ENCODE measurements around the gene HCN2. TPM values are rescaled to one million over a fixed set of nuclear protein-coding genes. Genes with fewer than 3 reads are reported as not detected.

Gene HCN2
- total and polyA plus RNA-seq, 3 donors from 2014 or later = 5.5 to 12.4 (median 6.6) TPM

GRCh38 chr19:613732-614567 lies 24.3 kb downstream of the HCN2 start:
- peaks cover 17% of the 10 kb centered on the region for H3K4me1 ChIP-seq
- no peaks in the 10 kb centered on the region for H3K36me3 ChIP-seq (ENCODE audit: low read depth, missing control alignments)
- H3K4me3 ChIP-seq = no peak overlapping the region
- H3K27ac ChIP-seq = no peak overlapping the region
- 73 to 75% methylated on average over 7 to 49 of the region's 54 CpGs for WGBS, 2 donors
- H3K9me3 ChIP-seq = no peaks in the 10 kb centered on the region
- no peaks in the 10 kb centered on the region for H3K27me3 ChIP-seq
- DNase-seq = no peak
- TF ChIP-seq, protein P1, sequence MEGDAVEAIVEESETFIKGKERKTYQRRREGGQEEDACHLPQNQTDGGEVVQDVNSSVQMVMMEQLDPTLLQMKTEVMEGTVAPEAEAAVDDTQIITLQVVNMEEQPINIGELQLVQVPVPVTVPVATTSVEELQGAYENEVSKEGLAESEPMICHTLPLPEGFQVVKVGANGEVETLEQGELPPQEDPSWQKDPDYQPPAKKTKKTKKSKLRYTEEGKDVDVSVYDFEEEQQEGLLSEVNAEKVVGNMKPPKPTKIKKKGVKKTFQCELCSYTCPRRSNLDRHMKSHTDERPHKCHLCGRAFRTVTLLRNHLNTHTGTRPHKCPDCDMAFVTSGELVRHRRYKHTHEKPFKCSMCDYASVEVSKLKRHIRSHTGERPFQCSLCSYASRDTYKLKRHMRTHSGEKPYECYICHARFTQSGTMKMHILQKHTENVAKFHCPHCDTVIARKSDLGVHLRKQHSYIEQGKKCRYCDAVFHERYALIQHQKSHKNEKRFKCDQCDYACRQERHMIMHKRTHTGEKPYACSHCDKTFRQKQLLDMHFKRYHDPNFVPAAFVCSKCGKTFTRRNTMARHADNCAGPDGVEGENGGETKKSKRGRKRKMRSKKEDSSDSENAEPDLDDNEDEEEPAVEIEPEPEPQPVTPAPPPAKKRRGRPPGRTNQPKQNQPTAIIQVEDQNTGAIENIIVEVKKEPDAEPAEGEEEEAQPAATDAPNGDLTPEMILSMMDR (IDR thresholded peaks at IDR 0.05) = no peak
- no peak for TF ChIP-seq POLR2A (IDR thresholded peaks at IDR 0.05)
- intact Hi-C loops (cut with DNase I; ENCODE audit: low total_unique reads) = no loop called here

- no peak for TF ChIP-seq POLR2A (IDR thresholded peaks at IDR 0.05)
- TF ChIP-seq, protein P1 (IDR thresholded peaks at IDR 0.05) = no peak
- WGBS, 2 donors = 39 to 73% methylated on average over 12 to 16 of the region's 33 CpGs
- no peak overlapping the region for H3K27ac ChIP-seq
- H3K27me3 ChIP-seq = no peaks in the 10 kb centered on the region
- DNase-seq = no peak
- H3K4me1 ChIP-seq = peaks cover 7% of the 10 kb centered on the region
- H3K36me3 ChIP-seq (ENCODE audit: low read depth, missing control alignments) = no peaks in the 10 kb centered on the region
- intact Hi-C loops (cut with DNase I; ENCODE audit: low total_unique reads) = no loop called here
- no peak overlapping the region for H3K4me3 ChIP-seq
- H3K9me3 ChIP-seq = no peaks in the 10 kb centered on the region
Observed at GRCh38 chr19:615619-616018, 25.9 kb downstream of the HCN2 start.

DNA sequence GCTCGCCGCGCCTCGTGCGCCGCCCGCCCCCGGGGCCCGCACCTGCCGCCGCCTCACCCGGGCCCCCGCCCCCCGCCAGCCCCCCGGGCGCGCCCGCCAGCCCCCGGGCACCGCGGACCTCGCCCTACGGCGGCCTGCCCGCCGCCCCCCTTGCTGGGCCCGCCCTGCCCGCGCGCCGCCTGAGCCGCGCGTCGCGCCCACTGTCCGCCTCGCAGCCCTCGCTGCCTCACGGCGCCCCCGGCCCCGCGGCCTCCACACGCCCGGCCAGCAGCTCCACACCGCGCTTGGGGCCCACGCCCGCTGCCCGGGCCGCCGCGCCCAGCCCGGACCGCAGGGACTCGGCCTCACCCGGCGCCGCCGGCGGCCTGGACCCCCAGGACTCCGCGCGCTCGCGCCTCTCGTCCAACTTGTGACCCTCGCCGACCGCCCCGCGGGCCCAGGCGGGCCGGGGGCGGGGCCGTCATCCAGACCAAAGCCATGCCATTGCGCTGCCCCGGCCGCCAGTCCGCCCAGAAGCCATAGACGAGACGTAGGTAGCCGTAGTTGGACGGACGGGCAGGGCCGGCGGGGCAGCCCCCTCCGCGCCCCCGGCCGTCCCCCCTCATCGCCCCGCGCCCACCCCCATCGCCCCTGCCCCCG lies 26.5 kb downstream of the HCN2 start:
- H3K27me3 ChIP-seq = no peaks in the 10 kb centered on the region
- intact Hi-C loops (cut with DNase I; ENCODE audit: low total_unique reads) = no loop called here
- TF ChIP-seq POLR2A (IDR thresholded peaks at IDR 0.05) = no peak
- TF ChIP-seq, protein P1 (IDR thresholded peaks at IDR 0.05) = no peak
- no peaks in the 10 kb centered on the region for H3K36me3 ChIP-seq (ENCODE audit: low read depth, missing control alignments)
- no peak overlapping the region for H3K4me3 ChIP-seq
- DNase-seq = no peak
- WGBS, 2 donors = 4 to 47% methylated on average over 5 to 68 of the region's 97 CpGs
- H3K9me3 ChIP-seq = no peaks in the 10 kb centered on the region
- no peak overlapping the region for H3K27ac ChIP-seq
- H3K4me1 ChIP-seq = peaks cover 1% of the 10 kb centered on the region

DNA sequence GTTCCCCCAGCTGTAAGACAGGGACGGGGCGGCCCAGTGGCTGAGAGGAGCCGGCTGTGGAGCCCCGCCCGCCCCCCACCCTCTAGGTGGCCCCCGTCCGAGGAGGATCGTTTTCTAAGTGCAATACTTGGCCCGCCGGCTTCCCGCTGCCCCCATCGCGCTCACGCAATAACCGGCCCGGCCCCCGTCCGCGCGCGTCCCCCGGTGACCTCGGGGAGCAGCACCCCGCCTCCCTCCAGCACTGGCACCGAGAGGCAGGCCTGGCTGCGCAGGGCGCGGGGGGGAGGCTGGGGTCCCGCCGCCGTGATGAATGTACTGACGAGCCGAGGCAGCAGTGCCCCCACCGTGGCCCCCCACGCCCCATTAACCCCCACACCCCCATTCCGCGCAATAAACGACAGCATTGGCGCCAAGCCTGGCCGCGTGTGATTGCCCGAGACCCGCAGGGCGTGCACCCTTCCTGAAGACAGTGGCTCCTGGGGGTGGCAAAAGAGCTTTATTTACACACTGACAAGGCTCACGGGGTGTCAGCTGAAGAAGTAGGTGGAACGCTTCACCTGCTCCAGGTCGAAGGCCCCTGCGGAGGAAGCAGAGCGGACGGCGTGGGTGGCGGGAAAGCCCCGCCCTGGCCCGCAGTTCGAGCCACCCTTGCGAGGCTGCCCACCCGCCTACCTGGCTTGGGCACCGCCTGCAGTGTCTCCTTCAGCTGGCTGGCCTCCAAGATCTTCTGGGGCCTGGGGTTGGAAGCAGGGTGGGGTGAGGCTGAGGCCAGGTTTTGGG lies 27.3 kb downstream of the HCN2 start:
- Histone ChIP-seq H3K4me3 (no peak overlapping the region), H3K9me3 (no peaks in the 10 kb centered on the region), H3K27me3 (no peaks in the 10 kb centered on the region), H3K36me3 (ENCODE audit: low read depth, missing control alignments) (no peaks in the 10 kb centered on the region), H3K4me1 (no peaks in the 10 kb centered on the region), H3K27ac (no peak overlapping the region)
- WGBS, 2 donors = 39 to 86% methylated on average over 18 to 58 of the region's 58 CpGs
- intact Hi-C loops (cut with DNase I; ENCODE audit: low total_unique reads) = no loop called here
- DNase-seq = no peak
- TF ChIP-seq POLR2A (IDR thresholded peaks at IDR 0.05) = no peak
- TF ChIP-seq, protein P1 (IDR thresholded peaks at IDR 0.05) = no peak
